SK-N-SH (cell line): ENCODE measurements around the gene MBD6. TPM values are rescaled to one million over a fixed set of nuclear protein-coding genes. Genes with fewer than 3 reads are reported as not detected.

ENCODE experiments used
- CTCF ChIA-PET: fragments of 300-600, 350-600 bp; formaldehyde crosslinking; extraction: SDS; loops from one replicate; lab custom pipeline; 2021; lab: Yijun Ruan, JAX
- POLR2A ChIA-PET: fragments of 350-600 bp; sonication (Branson Sonifier 250); formaldehyde crosslinking; extraction: SDS; loops from one replicate; lab custom pipeline; 2020; ENCODE audit warnings: antibody characterized with exemption, inconsistent platforms; lab: Yijun Ruan, JAX
- DNase-seq: peaks from one replicate; pipeline ENCODE4 v3.0.0; 2012
- H2AFZ ChIP-seq: fragments of 200-600 bp; sonication (generic); 2 replicates; pipeline ENCODE4 v1.8.1; 2016; ENCODE audit warnings: antibody characterized with exemption, mild to moderate bottlenecking, low read depth
- H3F3A ChIP-seq: fragments of 200-600 bp; sonication (generic); replicated peaks from 2 replicates; pipeline ENCODE3; 2016; ENCODE audit warnings: antibody characterized with exemption, mild to moderate bottlenecking; ENCODE audit not compliant: insufficient read depth
- H3K27ac ChIP-seq, 2 experiments: fragments of 200-500 bp in 1 of 2; fragments of 200-600 bp in 1 of 2; sonication (Bioruptor generic) in 1 of 2; sonication (generic), shearing (Covaris generic) in 1 of 2; 2 replicates each; pipeline versions ENCODE4 v1.5.1 to v1.6.1; 2014 to 2016; ENCODE audit warnings: low read depth in 2 of 2, inconsistent platforms in 1 of 2, low read length in 1 of 2, mild to moderate bottlenecking in 1 of 2, mixed read lengths in 1 of 2
- H3K27me3 ChIP-seq: fragments of 200-600 bp; sonication (generic), shearing (Covaris generic); 2 replicates; pipeline ENCODE4 v1.6.1; 2016; ENCODE audit warnings: mixed run types; ENCODE audit not compliant: insufficient read depth
- H3K36me3 ChIP-seq, 2 experiments: fragments of 200-500 bp in 1 of 2; fragments of 200-600 bp in 1 of 2; sonication (Bioruptor generic) in 1 of 2; sonication (generic) in 1 of 2; replicated peaks in 1 of 2; 2 replicates each; pipeline versions ENCODE3 to v1.5.1; 2014 to 2016; ENCODE audit warnings: low read length in 1 of 2, mild to moderate bottlenecking in 1 of 2; ENCODE audit not compliant: insufficient read depth in 2 of 2, control insufficient read depth in 1 of 2
- H3K4me1 ChIP-seq, 2 experiments: fragments of 200-500 bp in 1 of 2; fragments of 200-600 bp in 1 of 2; sonication (Bioruptor generic) in 1 of 2; sonication (generic), shearing (Covaris generic) in 1 of 2; 2 replicates each; pipeline versions ENCODE4 v1.5.1 to v1.6.1; 2014 to 2016; ENCODE audit warnings: low read depth in 1 of 2, low read length in 1 of 2, mixed run types in 1 of 2; ENCODE audit not compliant: insufficient read depth in 2 of 2, control insufficient read depth in 1 of 2
- H3K4me2 ChIP-seq: fragments of 200-600 bp; sonication (generic), shearing (Covaris generic); 2 replicates; pipeline ENCODE4 v1.6.1; 2017; ENCODE audit warnings: mixed run types
- H3K4me3 ChIP-seq, 2 experiments: fragments of 200-500 bp in 1 of 2; fragments of 200-600 bp in 1 of 2; sonication (Bioruptor generic) in 1 of 2; sonication (generic), shearing (Covaris generic) in 1 of 2; 2 replicates each; pipeline versions ENCODE4 v1.5.1 to v1.8.1; 2014 to 2016; ENCODE audit warnings: low read depth in 2 of 2, inconsistent platforms in 1 of 2, low read length in 1 of 2, mild to moderate bottlenecking in 1 of 2, mixed read lengths in 1 of 2, moderate library complexity in 1 of 2
- H3K79me2 ChIP-seq: fragments of 200-600 bp; sonication (generic); 2 replicates; pipeline ENCODE4 v1.8.1; 2017; ENCODE audit warnings: mild to moderate bottlenecking; ENCODE audit not compliant: insufficient read depth
- H3K9ac ChIP-seq: fragments of 200-600 bp; sonication (generic); 2 replicates; pipeline ENCODE4 v1.6.1; 2017; ENCODE audit warnings: mixed run types
- H3K9me2 ChIP-seq: fragments of 200-600 bp; sonication (generic); 2 replicates; pipeline ENCODE4 v1.6.1; 2017; ENCODE audit warnings: mixed run types
- H3K9me3 ChIP-seq: fragments of 200-600 bp; sonication (generic); 2 replicates; pipeline ENCODE4 v1.6.1; 2017; ENCODE audit warnings: mixed run types, mild to moderate bottlenecking, moderate library complexity
- H4K20me1 ChIP-seq: fragments of 200-600 bp; sonication (generic); 2 replicates; pipeline ENCODE4 v1.6.1; 2017; ENCODE audit warnings: mild to moderate bottlenecking, mixed run types; ENCODE audit not compliant: insufficient read depth
- CHD2 ChIP-seq: fragments of 150-350 bp; IDR thresholded peaks from 2 replicates; pipeline ENCODE4 v1.6.1; 2018; ENCODE audit warnings: low read length; ENCODE audit not compliant: partially characterized antibody
- ELF1 ChIP-seq: IDR thresholded peaks from 2 replicates; pipeline ENCODE4 v1.4.0; 2012
- FOSL2 ChIP-seq: IDR thresholded peaks from 2 replicates; pipeline ENCODE4 v1.4.0; 2012; ENCODE audit warnings: low read depth, mild to moderate bottlenecking, moderate library complexity, borderline replicate concordance
- FOXM1 ChIP-seq: IDR thresholded peaks from 2 replicates; pipeline ENCODE4 v1.4.0; 2012; ENCODE audit warnings: low read depth, mild to moderate bottlenecking
- GABPA ChIP-seq: IDR thresholded peaks from 2 replicates; pipeline ENCODE4 v1.4.0; 2012; ENCODE audit warnings: low read depth, mild to moderate bottlenecking
- GATA2 ChIP-seq: sonication (generic); formaldehyde crosslinking; IDR thresholded peaks from 2 replicates; pipeline ENCODE4 v1.5.0; 2020; ENCODE audit warnings: mild to moderate bottlenecking, missing genetic modification reagents
- JUND ChIP-seq: IDR thresholded peaks from 2 replicates; pipeline ENCODE4 v1.4.0; 2012
- MXI1 ChIP-seq: IDR thresholded peaks from 2 replicates; pipeline ENCODE4 v1.6.1; 2012; ENCODE audit warnings: mild to moderate bottlenecking, low read depth, low read length, improper control_type of control experiment
- NRF1 ChIP-seq: IDR thresholded peaks from 2 replicates; pipeline ENCODE4 v1.6.1; 2012; ENCODE audit warnings: low read depth, mild to moderate bottlenecking, low read length
- RCOR1 ChIP-seq: fragments of 150-350 bp; IDR thresholded peaks from 2 replicates; pipeline ENCODE4 v1.6.1; 2017; ENCODE audit warnings: antibody characterized with exemption, low read length
- RFX5 ChIP-seq: IDR thresholded peaks from 2 replicates; pipeline ENCODE4 v1.6.1; 2012; ENCODE audit warnings: mild to moderate bottlenecking, improper control_type of control experiment, low read length
- SIN3A ChIP-seq: IDR thresholded peaks from 2 replicates; pipeline ENCODE4 v1.6.1; 2012; ENCODE audit warnings: low read depth, mild to moderate bottlenecking, low read length, moderate library complexity, borderline replicate concordance
- TAF1 ChIP-seq: IDR thresholded peaks from 2 replicates; pipeline ENCODE4 v1.6.1; 2012; ENCODE audit warnings: low read depth, mild to moderate bottlenecking, low read length, moderate library complexity, borderline replicate concordance
- TCF12 ChIP-seq: IDR thresholded peaks from 2 replicates; pipeline ENCODE4 v1.4.0; 2012
- WGBS: methylation state at CpG from one replicate; pipeline ENCODE4 v1.1.6; 2017; ENCODE audit warnings: low lambda C conversion rate; 5-methylcytosine and 5-hydroxymethylcytosine counted together
- polyA plus RNA-seq, 3 experiments: library from polyadenylated mRNA; depleted of rRNA; stranded (reverse); fragments of >200 nt; gene quantifications; 2 replicates each; pipeline ENCODE4 v1.2.3, GENCODE V29; 2012
- TF ChIP-seq, protein P1 (sequence below): IDR thresholded peaks from 2 replicates; pipeline ENCODE4 v1.4.0; 2012; ENCODE audit warnings: low read depth, borderline replicate concordance
- TF ChIP-seq, protein P2 (sequence below): IDR thresholded peaks from 2 replicates; pipeline ENCODE4 v1.4.0; 2012; ENCODE audit warnings: low read depth
- TF ChIP-seq, protein P3 (sequence below): fragments of 150-350 bp; IDR thresholded peaks from 2 replicates; pipeline ENCODE4 v1.6.1; 2016; ENCODE audit warnings: mild to moderate bottlenecking, low read depth, low read length
- TF ChIP-seq, protein P4 (sequence below): IDR thresholded peaks from 2 replicates; pipeline ENCODE4; 2012
- TF ChIP-seq, protein P5 (sequence below): fragments of 200-600 bp; sonication (generic); IDR thresholded peaks from 2 replicates; pipeline ENCODE4 v1.6.1; 2017; ENCODE audit warnings: antibody characterized with exemption, mild to moderate bottlenecking, moderate library complexity

MBD6 gene
- polyA plus RNA-seq, 1 of the 3 experiments (the other 2 are of a cell fraction): 8.6 TPM

DNA sequence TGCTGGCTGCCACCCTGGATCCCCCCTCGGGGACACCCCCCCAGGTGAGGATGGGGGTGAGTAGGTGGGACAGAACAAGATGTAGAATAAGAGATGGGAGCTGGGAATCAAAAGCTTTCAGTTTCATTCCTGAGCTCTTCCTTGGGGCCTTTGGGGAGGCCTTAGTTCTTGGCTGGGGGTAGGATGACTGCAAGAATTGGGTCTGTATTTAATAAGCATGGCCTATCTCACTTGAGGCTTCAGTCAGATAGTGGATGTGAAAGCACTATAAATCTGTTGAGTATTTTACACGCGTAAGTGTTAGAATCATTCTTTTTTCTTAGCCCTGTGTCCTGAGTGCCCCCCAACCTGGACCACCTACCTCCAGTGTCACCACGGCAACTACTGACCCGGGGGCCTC is 4.6 kb downstream of the MBD6 start:
- Histone ChIP-seq H3K9ac (no peak overlapping the region), H3K27me3 (no peaks in the 10 kb centered on the region), H3K4me3 (no peak overlapping the region), H3K4me1 (peaks cover 6 to 20% of the 10 kb centered on the region in 2 experiments), H3K79me2 (peaks cover 28% of the 10 kb centered on the region), H2AFZ (no peak overlapping the region), H3F3A (peaks cover 18% of the 10 kb centered on the region), H3K27ac (peak overlapping the region in 1 of 2 experiments; percentile 19; a peak in 1 of 4 replicates), H3K4me2 (no peak overlapping the region), H3K9me3 (no peaks in the 10 kb centered on the region), H4K20me1 (peaks cover 9% of the 10 kb centered on the region; the same call in 1 of the 2 replicates), H3K9me2 (no peaks in the 10 kb centered on the region)
- CTCF ChIA-PET: interaction anchor here (0.5 to 1.5 kb wide), 4 partner anchors 13 to 199 kb away, joined by 3 to 5 read pairs (median 4); no protein-coding TSS in a partner anchor
- no peak for DNase-seq
- WGBS: 75% methylated on average over 4 of the region's 5 CpGs
- no peak for TF ChIP-seq RFX5
- no peak for TF ChIP-seq RCOR1
- TF ChIP-seq, protein P1, sequence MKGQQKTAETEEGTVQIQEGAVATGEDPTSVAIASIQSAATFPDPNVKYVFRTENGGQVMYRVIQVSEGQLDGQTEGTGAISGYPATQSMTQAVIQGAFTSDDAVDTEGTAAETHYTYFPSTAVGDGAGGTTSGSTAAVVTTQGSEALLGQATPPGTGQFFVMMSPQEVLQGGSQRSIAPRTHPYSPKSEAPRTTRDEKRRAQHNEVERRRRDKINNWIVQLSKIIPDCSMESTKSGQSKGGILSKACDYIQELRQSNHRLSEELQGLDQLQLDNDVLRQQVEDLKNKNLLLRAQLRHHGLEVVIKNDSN: no peak
- no peak for TF ChIP-seq TAF1
- TF ChIP-seq TCF12: no peak
- no peak for TF ChIP-seq SIN3A
- TF ChIP-seq, all 33 proteins: peak for 0
- peaks cover 30 to 78% of the 10 kb centered on the region in 2 experiments for H3K36me3 ChIP-seq
- POLR2A ChIA-PET: interaction anchor here (1.1 to 1.3 kb wide), 3 partner anchors 9 to 12 kb away, joined by 3 to 4 read pairs (median 3); no protein-coding TSS in a partner anchor

DNA sequence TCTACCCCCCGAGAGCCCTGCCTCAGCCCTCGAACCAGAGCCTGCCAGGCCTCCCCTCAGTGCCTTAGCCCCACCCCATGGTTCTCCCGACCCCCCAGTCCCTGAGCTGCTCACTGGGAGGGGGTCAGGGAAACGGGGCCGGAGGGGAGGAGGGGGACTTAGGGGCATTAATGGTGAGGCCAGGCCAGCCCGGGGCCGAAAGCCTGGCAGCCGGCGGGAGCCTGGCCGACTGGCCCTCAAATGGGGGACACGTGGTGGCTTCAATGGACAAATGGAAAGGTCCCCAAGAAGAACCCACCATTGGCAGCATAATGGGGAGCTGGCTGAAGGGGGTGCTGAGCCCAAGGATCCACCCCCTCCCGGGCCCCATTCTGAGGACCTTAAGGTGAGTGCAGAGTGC is 5.6 kb downstream of the MBD6 start:
- Histone ChIP-seq H3K9me2 (no peaks in the 10 kb centered on the region), H3K36me3 (peaks cover 40 to 88% of the 10 kb centered on the region in 2 experiments), H3K27ac (no peak overlapping the region), H3K9ac (no peak overlapping the region), H2AFZ (no peak overlapping the region), H3K4me1 (peaks cover 6 to 19% of the 10 kb centered on the region in 2 experiments), H3K4me3 (no peak overlapping the region), H3K27me3 (no peaks in the 10 kb centered on the region), H3F3A (peaks cover 20% of the 10 kb centered on the region), H3K4me2 (no peak overlapping the region), H3K9me3 (no peaks in the 10 kb centered on the region), H4K20me1 (peaks cover 9% of the 10 kb centered on the region; the same call in 1 of the 2 replicates), H3K79me2 (peaks cover 27% of the 10 kb centered on the region)
- ChIA-PET CTCF (interaction anchor here (1.5 kb wide), 1 partner anchor 12 kb away, joined by 4 read pairs; no protein-coding TSS in a partner anchor), POLR2A (interaction anchor here (1.1 to 1.8 kb wide), 2 partner anchors 10 to 11 kb away, joined by 4 to 5 read pairs; no protein-coding TSS in a partner anchor)
- 92% methylated on average over 11 of the region's 12 CpGs for WGBS
- DNase-seq: no peak
- TF ChIP-seq SIN3A (no peak), GABPA (no peak), GATA2 (no peak), TCF12 (no peak), JUND (no peak), RFX5 (no peak), CHD2 (no peak), FOXM1 (no peak), FOSL2 (no peak), TAF1 (no peak), MXI1 (no peak), NRF1 (no peak), ELF1 (no peak)
- TF ChIP-seq, protein P2, sequence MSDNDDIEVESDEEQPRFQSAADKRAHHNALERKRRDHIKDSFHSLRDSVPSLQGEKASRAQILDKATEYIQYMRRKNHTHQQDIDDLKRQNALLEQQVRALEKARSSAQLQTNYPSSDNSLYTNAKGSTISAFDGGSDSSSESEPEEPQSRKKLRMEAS: no peak
- TF ChIP-seq, protein P3, sequence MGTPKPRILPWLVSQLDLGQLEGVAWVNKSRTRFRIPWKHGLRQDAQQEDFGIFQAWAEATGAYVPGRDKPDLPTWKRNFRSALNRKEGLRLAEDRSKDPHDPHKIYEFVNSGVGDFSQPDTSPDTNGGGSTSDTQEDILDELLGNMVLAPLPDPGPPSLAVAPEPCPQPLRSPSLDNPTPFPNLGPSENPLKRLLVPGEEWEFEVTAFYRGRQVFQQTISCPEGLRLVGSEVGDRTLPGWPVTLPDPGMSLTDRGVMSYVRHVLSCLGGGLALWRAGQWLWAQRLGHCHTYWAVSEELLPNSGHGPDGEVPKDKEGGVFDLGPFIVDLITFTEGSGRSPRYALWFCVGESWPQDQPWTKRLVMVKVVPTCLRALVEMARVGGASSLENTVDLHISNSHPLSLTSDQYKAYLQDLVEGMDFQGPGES: no peak
- TF ChIP-seq, protein P4, sequence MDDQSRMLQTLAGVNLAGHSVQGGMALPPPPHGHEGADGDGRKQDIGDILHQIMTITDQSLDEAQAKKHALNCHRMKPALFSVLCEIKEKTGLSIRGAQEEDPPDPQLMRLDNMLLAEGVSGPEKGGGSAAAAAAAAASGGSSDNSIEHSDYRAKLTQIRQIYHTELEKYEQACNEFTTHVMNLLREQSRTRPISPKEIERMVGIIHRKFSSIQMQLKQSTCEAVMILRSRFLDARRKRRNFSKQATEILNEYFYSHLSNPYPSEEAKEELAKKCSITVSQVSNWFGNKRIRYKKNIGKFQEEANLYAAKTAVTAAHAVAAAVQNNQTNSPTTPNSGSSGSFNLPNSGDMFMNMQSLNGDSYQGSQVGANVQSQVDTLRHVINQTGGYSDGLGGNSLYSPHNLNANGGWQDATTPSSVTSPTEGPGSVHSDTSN: no peak
- TF ChIP-seq, protein P1: no peak
- TF ChIP-seq, protein P5, sequence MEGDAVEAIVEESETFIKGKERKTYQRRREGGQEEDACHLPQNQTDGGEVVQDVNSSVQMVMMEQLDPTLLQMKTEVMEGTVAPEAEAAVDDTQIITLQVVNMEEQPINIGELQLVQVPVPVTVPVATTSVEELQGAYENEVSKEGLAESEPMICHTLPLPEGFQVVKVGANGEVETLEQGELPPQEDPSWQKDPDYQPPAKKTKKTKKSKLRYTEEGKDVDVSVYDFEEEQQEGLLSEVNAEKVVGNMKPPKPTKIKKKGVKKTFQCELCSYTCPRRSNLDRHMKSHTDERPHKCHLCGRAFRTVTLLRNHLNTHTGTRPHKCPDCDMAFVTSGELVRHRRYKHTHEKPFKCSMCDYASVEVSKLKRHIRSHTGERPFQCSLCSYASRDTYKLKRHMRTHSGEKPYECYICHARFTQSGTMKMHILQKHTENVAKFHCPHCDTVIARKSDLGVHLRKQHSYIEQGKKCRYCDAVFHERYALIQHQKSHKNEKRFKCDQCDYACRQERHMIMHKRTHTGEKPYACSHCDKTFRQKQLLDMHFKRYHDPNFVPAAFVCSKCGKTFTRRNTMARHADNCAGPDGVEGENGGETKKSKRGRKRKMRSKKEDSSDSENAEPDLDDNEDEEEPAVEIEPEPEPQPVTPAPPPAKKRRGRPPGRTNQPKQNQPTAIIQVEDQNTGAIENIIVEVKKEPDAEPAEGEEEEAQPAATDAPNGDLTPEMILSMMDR: no peak
